GM06990 (cell line): ENCODE results near the gene ME1.
"Not testable (repeated sequence)": the region's sequence is repeated elsewhere in the genome, so short reads cannot be mapped to it uniquely, and the experiment has no call there.

Source experiments
- DNase-seq: peaks from one replicate; pipeline ENCODE4 v3.0.0-alpha.2; 2011; ENCODE audit not compliant: insufficient read length; ENCODE audit errors: extremely low read depth
- H3K27me3 ChIP-seq: replicated peaks from 2 replicates; pipeline ENCODE4 v1.6.0; 2011; ENCODE audit warnings: low read length; ENCODE audit not compliant: control insufficient read depth, insufficient read depth
- H3K36me3 ChIP-seq: 2 replicates; pipeline ENCODE4 v1.5.1; 2011; ENCODE audit warnings: low read length; ENCODE audit not compliant: control insufficient read depth, insufficient read depth
- H3K4me3 ChIP-seq: replicated peaks from 2 replicates; pipeline ENCODE4 v1.5.1; 2011; ENCODE audit warnings: low read depth, mild to moderate bottlenecking, control low read depth, low read length
- TF ChIP-seq, protein P1 (sequence below): IDR thresholded peaks from 2 replicates; pipeline ENCODE4 v1.5.1; 2011; ENCODE audit warnings: low read length, control low read depth, mild to moderate bottlenecking, inconsistent platforms; ENCODE audit not compliant: insufficient read depth, poor library complexity, severe bottlenecking

Gene ME1

GRCh38 chr6:83260577-83260976 lies 170.3 kb downstream of the ME1 start:
- Histone ChIP-seq H3K36me3 (no peaks in the 10 kb centered on the region), H3K4me3 (no peak overlapping the region), H3K27me3 (no peaks in the 10 kb centered on the region)
- DNase-seq = no peak
- TF ChIP-seq, protein P1, sequence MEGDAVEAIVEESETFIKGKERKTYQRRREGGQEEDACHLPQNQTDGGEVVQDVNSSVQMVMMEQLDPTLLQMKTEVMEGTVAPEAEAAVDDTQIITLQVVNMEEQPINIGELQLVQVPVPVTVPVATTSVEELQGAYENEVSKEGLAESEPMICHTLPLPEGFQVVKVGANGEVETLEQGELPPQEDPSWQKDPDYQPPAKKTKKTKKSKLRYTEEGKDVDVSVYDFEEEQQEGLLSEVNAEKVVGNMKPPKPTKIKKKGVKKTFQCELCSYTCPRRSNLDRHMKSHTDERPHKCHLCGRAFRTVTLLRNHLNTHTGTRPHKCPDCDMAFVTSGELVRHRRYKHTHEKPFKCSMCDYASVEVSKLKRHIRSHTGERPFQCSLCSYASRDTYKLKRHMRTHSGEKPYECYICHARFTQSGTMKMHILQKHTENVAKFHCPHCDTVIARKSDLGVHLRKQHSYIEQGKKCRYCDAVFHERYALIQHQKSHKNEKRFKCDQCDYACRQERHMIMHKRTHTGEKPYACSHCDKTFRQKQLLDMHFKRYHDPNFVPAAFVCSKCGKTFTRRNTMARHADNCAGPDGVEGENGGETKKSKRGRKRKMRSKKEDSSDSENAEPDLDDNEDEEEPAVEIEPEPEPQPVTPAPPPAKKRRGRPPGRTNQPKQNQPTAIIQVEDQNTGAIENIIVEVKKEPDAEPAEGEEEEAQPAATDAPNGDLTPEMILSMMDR = no peak

GRCh38 chr6:83258517-83258916 lies 172.3 kb downstream of the ME1 start:
- no peak overlapping the region for H3K4me3 ChIP-seq
- TF ChIP-seq, protein P1 = no peak
- no peak for DNase-seq
- no peaks in the 10 kb centered on the region for H3K36me3 ChIP-seq
- H3K27me3 ChIP-seq = no peaks in the 10 kb centered on the region

DNA sequence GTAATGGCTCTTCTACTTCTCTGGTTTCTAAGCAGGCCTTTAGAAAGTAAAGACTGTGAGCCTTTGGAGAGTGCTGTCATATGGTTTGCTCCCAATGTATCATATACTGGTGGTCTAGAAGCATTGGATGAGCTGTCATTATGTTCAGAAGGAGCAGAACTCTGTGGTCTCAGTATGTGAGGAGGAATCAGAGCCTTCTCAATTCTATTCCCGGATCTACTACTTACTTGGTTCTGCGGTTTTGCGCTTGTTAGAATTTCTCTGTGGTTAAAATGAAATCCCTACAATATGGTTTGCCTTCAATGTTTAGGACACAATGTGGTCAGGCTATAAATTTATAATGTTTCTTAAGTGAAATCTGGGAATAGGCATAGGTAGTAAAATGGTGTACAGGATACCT lies 173.1 kb downstream of the ME1 start:
- Histone ChIP-seq H3K36me3 (no peaks in the 10 kb centered on the region), H3K27me3 (no peaks in the 10 kb centered on the region), H3K4me3 (no peak overlapping the region)
- no peak for DNase-seq
- TF ChIP-seq, protein P1 = no peak

DNA sequence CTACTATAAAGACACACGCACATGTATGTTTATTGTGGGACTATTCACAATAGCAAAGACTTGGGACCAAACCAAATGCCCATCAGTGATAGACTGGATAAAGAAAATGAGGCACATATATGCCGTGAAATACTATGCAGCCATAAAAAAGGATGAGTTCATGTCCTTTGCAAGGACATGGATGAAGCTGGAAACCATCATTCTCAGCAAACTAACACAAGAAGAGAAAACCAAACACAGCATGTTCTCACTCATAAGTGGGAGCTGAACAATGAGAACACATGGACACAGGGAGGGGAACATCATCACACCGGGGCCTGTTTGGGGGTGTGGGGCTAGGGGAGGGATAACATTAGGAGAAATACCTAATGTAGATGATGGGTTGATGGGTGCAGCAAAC lies 174.1 kb downstream of the ME1 start:
- H3K4me3 ChIP-seq, H3K27me3 ChIP-seq, DNase-seq, H3K36me3 ChIP-seq: not testable (repeated sequence)

DNA sequence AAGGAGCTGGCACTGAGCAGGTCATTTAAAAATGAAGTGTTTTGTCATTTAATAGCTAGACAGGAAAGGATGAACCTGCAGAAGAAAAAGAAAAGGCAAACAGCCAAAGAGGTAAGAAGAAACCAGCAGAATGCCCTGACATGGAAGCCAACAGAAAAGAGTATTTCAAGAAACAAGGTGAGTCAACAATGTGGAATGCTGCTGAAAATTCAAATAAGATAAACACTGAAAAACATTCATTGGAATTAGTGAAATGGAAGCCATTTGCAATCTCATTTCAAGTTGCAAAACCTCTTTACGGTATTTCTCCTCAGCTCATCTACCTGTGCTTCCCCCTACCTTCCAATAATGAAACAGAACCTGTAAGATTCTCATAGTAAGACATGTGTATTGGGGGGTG lies 178.1 kb downstream of the ME1 start:
- no peak for DNase-seq
- no peak overlapping the region for H3K4me3 ChIP-seq

GRCh38 chr6:83250235-83250634 lies 180.6 kb downstream of the ME1 start:
- Histone ChIP-seq H3K27me3 (no peaks in the 10 kb centered on the region), H3K36me3 (no peaks in the 10 kb centered on the region), H3K4me3 (no peak overlapping the region)
- TF ChIP-seq, protein P1 = no peak
- no peak for DNase-seq

More for the DNA sequence above, 178.1 kb downstream of the ME1 start:
- TF ChIP-seq, protein P1 = no peak
- Histone ChIP-seq H3K27me3 (no peaks in the 10 kb centered on the region), H3K36me3 (no peaks in the 10 kb centered on the region)
